ENCODE results near the gene SIGLEC6. TPM values are rescaled to one million over a fixed set of nuclear protein-coding genes. Genes with fewer than 3 reads are reported as not detected.

The SIGLEC6 gene
- total RNA-seq, 1 experiment from 2014 or later, result not detected

DNA sequence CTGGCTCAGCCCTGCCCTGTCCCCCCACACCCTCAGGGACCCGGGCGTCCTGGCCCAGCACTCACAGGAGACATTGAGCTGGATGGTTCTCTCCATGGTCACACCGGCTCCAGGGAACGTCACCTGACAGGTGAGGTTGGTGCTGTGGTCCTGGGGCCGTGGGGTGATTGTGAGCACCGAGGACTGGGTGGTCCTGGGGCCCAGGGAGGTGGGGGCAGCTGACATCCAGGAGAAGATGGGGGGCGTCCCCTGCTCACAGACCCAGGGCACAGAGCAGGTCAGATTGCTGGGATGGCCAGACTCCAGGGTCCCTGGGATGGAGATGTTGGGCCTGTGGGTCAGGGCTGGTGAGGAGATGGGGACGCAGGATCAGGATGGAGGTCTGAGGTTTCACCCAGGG lies 854 bp downstream of the SIGLEC6 start:
- Histone ChIP-seq H3K9me3 (ENCODE audit: control insufficient read depth in 1 of 2, insufficient read depth in 1 of 2, low read depth in 1 of 2, low read length in 2 of 2) (no peaks in the 10 kb centered on the region), H3K9ac (ENCODE audit: low read length) (no peak overlapping the region), H2AFZ (ENCODE audit: low read depth, low read length, poor library complexity, severe bottlenecking) (no peak overlapping the region), H3K9me2 (ENCODE audit: insufficient read depth) (no peaks in the 10 kb centered on the region), H3K36me3 (ENCODE audit: control insufficient read depth in 1 of 2, insufficient read depth in 2 of 2, low read length in 2 of 2) (no peaks in the 10 kb centered on the region), H3K4me3 (replicated peaks in 1 of 2; ENCODE audit: low read depth in 1 of 2, low read length in 2 of 2) (no peak overlapping the region), H3K4me1 (ENCODE audit: control insufficient read depth in 1 of 2, insufficient read depth in 2 of 2, low read length in 2 of 2) (no peaks in the 10 kb centered on the region), H3K79me2 (ENCODE audit: insufficient read depth, low read length) (no peaks in the 10 kb centered on the region), H3K27me3 (ENCODE audit: insufficient read depth, low read length) (peaks cover 76% of the 10 kb centered on the region), H4K20me1 (ENCODE audit: insufficient read depth) (no peaks in the 10 kb centered on the region), H3K27ac (ENCODE audit: low read depth, low read length) (no peak overlapping the region), H3K4me2 (ENCODE audit: low read length) (no peak overlapping the region)
- no peak for DNase-seq (ENCODE audit: low read depth, low spot score)
- intact Hi-C loops (cut with micrococcal nuclease), result no loop called here
- ChIA-PET CTCF (no interaction called here), RAD21 (ENCODE audit: low non-redundant PET in 1 of 2, low total read pairs in 2 of 2, uncharacterized antibody in 2 of 2, unreplicated experiment in 2 of 2) (no interaction called here), POLR2A (no interaction called here)
- TF ChIP-seq, protein P1, sequence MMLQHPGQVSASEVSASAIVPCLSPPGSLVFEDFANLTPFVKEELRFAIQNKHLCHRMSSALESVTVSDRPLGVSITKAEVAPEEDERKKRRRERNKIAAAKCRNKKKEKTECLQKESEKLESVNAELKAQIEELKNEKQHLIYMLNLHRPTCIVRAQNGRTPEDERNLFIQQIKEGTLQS (IDR thresholded peaks at IDR 0.05), result no peak
- TF ChIP-seq FOSL1 (IDR thresholded peaks at IDR 0.05; ENCODE audit: low read depth) (no peak), TCF7L2 (IDR thresholded peaks at IDR 0.05; ENCODE audit: borderline replicate concordance, extremely low read depth, insufficient read depth, insufficient read length) (no peak), CBX3 (IDR thresholded peaks at IDR 0.05; ENCODE audit: low read depth) (no peak), EZH2 (IDR thresholded peaks at IDR 0.05) (no peak), POLR2A (IDR thresholded peaks at IDR 0.05; ENCODE audit: borderline replicate concordance, extremely low read depth, insufficient read depth, insufficient read length) (no peak), CEBPB (IDR thresholded peaks at IDR 0.05; ENCODE audit: low read depth) (no peak), ZFX (IDR thresholded peaks at IDR 0.05) (no peak)
- no TSS peak for BruUV-seq (replicated peaks)
- no peak for ATAC-seq

DNA sequence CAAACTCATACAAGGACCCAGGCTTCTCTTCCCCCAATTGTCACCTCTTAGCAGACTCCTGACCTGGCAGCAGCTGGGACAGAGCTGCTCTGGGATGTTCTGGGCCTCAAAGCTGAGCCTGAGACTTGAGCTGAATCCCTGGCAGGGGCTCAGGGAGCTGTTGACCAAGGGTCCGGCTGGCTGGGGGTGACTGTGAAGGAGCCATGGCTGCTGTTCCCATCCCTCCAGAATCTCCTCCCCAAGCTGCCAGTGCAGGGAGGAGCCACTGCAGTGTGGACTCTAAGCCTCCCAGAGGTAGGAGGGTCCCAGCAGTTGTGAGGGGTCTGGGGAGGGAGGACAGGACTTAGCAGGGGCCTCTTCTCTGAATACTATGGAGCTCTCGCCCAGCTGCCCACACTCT lies 2.2 kb downstream of the SIGLEC6 start:
- POLR2A ChIA-PET, result no interaction called here
- Histone ChIP-seq H3K27me3 (ENCODE audit: insufficient read depth, low read length) (peaks cover 70% of the 10 kb centered on the region), H3K4me1 (ENCODE audit: control insufficient read depth in 1 of 2, insufficient read depth in 2 of 2, low read length in 2 of 2) (no peaks in the 10 kb centered on the region), H3K9me2 (ENCODE audit: insufficient read depth) (no peaks in the 10 kb centered on the region), H3K4me2 (ENCODE audit: low read length) (no peak overlapping the region), H3K9me3 (ENCODE audit: control insufficient read depth in 1 of 2, insufficient read depth in 1 of 2, low read depth in 1 of 2, low read length in 2 of 2) (no peaks in the 10 kb centered on the region), H4K20me1 (ENCODE audit: insufficient read depth) (no peaks in the 10 kb centered on the region), H3K9ac (ENCODE audit: low read length) (no peak overlapping the region), H3K79me2 (ENCODE audit: insufficient read depth, low read length) (no peaks in the 10 kb centered on the region), H3K27ac (ENCODE audit: low read depth, low read length) (no peak overlapping the region), H3K36me3 (ENCODE audit: control insufficient read depth in 1 of 2, insufficient read depth in 2 of 2, low read length in 2 of 2) (no peaks in the 10 kb centered on the region), H3K4me3 (replicated peaks in 1 of 2; ENCODE audit: low read depth in 1 of 2, low read length in 2 of 2) (no peak overlapping the region), H2AFZ (ENCODE audit: low read depth, low read length, poor library complexity, severe bottlenecking) (no peak overlapping the region)
- no TSS peak for BruUV-seq (replicated peaks)
- RAD21 ChIA-PET (ENCODE audit: low non-redundant PET in 1 of 2, low total read pairs in 2 of 2, uncharacterized antibody in 2 of 2, unreplicated experiment in 2 of 2), result no interaction called here
- CTCF ChIA-PET, result no interaction called here
- DNase-seq (ENCODE audit: low read depth, low spot score), result no peak
- ATAC-seq, result no peak
- TF ChIP-seq EZH2 (IDR thresholded peaks at IDR 0.05), result no peak
- TF ChIP-seq FOSL1 (IDR thresholded peaks at IDR 0.05; ENCODE audit: low read depth), result no peak
- TF ChIP-seq ZNF274 (IDR thresholded peaks at IDR 0.05; ENCODE audit: low read depth, low read length), result no peak
- intact Hi-C loops (cut with micrococcal nuclease), result no loop called here

Data from HCT116 (cell line).